Stimulated activated CD4-positive, alpha-beta T cell treated with anti-CD3 and anti-CD28 coated beads, Interleukin-15, amount 100 ng/mL, for 48 hours (primary cell): ENCODE measurements around the gene TEAD1.
A peak's percentile ranks its signal among the peaks of the same experiment; 100 is the strongest.

ENCODE experiments used
- DNase-seq, 2 donors: peaks; one replicate each; pipeline ENCODE4 v3.0.0-alpha.2; 2020; ENCODE audit warnings: low read depth in 2 of 2

Gene TEAD1

DNA sequence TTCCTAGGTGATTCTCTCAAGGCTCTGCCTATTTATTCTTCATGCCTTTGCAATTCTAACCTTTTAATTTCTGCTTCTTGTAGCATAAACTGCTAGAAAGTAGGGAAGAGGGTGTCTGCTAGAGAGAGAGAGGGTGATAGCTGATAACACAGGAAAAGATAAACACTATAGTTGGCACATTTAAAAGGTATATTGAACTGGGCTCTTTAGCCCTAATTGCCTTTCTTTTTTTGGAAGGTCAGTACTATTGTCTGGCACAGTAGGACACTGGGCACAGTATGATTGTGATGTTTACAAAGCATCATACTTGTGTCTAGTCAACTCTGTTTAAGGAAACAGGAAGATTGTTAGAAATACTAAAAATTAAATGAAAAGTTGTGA is 33.3 kb downstream of the TEAD1 start:
- no peak for DNase-seq

DNA sequence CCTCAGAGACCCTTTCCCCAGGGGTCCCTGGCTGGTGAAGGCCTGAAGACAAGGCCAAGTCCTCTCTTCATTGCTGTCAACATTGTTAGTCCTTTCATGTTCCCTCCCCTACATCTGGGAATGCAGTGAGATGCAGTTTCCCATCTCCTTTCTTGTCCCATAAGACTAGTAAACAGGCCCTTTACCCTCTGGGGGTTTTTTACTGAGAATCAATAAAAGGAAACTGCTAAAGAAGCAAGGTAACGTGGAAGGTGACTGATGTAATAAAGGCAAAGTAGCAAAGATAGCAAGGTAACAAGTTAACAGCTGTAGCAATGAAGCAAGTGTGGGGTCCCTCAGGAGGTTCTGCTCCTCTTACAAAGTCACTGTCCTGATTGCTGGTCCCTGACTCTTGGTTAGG is 37.3 kb downstream of the TEAD1 start:
- DNase-seq = no peak

DNA sequence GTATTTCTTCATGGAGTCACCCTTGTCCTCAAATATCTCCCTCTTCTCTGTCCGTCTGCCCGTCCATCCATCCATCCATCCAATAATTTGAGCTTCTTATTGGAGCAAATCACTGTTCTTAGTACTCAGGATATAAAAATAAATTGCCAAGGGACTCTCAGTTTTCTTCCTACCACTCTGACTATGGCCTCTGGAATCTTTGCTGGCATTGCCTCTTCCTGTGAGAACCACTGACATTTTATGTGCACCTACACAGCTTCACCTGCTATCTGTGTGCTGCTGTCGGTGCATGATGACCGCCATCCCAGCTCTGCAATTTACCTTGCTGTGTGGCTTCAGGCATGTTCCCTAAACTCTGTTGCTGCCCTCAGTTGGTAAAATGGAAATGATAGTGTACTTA is 37.9 kb downstream of the TEAD1 start:
- DNase-seq = no peak

DNA sequence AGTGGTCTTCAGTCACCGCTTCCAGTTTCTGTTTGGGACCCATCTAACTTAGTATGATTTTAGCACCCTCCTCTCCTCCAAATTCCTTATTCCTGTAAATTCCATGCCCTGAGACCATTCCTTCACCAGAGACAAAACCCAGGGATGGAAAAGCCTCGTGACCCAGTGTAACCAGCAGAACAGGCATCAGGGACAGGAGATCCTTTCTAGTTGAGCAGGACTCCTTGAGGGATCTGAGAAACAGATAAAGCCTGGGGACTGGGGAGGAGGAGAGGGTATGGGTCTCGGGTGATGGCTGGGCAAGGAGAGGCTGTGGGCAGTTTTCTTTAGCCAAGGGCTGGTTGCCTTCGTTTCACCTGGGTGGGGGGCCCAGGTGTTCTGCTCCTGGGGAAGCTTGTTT is 40.9 kb downstream of the TEAD1 start:
- no peak for DNase-seq

DNA sequence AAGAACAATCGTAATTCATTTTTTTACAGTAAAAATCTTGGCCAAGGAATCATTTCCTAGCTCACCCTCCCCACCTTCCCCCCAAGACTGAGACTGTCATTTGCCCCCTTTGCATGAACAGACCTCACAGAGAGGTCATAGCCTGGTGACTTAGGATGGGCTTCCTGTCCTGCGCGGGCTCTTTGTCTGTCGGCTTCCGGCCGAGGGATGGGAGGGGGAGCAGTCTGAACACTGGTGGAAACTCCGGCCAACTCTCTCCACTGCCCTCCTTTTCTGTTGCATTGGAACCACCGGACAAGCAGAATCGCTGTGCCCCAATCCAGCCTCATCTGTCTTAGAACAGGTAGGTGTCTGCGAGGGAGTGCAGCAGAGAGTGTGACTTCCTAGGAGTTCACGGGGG is 41.7 kb downstream of the TEAD1 start:
- no peak for DNase-seq

DNA sequence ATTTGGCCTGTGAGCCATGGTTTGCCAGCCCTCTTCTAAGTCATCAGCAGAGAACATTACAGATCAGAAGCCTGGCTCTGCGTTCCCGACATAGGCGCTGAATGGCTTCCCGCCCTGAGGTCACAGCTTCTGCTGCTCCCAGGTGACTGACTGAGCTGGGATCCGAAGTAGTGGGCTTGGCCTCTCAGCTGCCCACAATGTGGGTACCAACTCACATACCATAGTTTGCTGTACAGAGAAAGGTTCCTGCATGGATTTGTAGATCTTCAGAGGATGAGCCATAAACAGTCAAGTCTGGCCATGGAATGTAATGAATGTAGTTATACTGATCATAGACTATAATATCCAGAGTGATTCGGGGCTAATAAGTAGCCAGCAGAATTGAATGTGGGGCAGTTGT is 42.6 kb downstream of the TEAD1 start:
- DNase-seq = no peak

DNA sequence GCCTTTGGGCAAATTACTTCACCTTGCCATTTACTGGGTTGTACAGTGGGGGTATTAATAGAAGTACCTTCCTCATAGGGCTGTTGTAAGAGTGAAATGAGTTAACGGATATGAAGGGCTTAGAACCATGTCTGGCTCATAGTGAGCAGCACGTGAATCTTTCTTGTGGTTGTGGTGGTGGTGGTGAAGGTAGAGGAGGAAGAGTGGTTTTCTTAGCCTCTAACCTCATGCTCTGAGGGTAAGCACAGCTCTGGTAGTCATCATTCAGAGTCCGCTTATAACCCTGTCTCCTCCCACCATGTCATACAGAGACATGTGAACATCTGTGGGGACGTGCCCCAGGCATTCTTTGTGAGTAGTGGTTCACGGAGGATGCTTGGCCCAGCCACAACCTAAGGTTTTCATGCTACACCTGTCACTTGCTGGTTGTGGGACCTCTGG is 43.6 kb downstream of the TEAD1 start:
- DNase-seq = peak; percentile 30 to 51

DNA sequence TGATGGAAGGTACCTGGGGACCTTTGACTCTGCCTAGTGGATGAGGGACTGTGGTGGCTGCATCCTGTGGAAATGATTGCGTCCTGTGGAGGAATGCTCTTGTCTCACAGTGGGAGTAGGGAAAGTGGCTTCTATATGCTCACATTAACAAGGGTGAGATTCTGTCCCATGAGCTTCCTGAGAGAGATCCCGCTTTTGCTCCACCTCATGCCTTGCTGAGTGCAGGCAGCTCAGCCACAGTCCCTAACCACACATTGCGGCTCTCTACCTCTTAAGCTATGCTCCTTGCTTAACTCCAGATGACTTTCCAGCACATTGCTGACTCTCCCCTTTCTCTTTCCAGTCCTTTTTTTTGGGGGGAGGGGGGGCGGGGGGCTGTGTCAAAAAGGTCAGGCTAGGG is 45.0 kb downstream of the TEAD1 start:
- DNase-seq = no peak

DNA sequence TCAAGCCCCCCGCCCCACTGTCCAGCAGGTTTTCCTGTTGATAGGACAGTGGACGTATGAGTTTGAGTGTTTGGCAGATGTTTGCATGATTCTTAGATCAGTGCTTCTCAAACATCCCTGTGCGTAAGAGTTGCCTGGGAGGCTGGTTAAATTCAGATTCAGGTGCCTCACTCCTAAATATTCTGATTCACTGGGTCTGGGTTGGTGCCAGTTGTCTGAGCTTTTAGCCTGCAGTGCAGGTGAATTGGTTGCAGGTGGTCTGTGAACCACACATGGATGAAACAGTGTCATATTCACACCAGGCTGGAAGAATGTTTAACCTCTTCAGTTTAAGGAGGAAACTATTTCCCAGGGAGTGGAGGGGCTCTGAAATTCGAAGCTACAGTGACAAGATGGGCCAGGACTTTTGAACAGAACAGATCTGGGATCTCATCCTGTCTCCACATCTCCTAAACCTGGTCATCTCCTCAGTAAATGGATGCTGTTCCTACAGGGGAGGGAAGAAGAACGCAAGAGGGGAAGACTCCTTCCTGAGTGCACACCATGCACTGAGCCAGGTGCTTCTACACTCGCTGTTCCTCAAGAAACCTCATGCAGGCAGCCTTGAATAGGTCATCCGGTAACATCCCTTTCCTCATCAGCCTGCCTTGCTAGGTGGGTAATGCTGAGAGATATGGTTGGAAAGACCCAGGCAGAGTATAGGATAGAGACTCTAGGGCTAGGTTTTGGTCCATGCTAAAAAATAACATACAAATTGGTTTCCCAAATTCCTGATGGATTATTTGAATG is 47.8 kb downstream of the TEAD1 start:
- no peak for DNase-seq

DNA sequence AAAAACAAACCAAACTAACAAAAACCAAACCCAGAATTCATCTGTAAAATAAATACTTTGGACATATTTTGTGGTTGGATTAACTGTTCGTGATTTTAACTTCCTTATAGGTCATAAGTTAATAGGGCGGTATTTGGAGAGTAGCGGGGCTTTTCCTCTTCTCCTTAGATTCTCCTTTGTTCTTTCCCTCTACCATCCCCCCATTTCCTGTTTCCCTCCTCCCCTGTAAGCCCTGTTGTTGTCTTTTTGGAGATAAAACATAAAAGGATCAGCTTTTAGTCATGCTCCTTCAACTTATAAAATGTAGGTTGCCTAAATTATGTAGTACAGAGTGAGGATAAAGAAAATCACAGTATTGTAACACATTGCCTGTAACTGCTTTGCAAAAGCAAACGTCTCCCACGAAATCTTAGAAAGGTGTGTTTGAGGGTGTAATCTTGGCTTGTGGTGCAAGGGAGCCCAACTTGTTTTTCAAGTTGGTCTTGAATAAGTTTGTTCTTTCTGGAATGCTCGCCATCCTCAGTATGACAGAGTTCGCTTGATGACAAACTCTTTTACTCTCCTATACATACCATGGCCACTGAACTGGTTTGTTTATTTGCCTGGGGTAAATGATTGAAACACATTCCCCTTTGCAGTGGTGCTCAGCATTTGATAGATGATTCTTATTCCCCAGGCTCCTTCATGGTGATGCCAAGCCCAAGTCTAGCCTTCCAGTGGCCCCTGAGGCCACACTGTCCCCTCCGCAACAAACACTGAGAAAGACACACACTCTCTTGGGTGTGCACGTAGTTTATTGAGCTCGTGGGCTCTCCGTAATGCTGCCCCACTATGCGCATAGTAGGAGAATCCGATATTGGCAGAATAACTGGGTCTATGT is 49.4 kb downstream of the TEAD1 start:
- DNase-seq = no peak

DNA sequence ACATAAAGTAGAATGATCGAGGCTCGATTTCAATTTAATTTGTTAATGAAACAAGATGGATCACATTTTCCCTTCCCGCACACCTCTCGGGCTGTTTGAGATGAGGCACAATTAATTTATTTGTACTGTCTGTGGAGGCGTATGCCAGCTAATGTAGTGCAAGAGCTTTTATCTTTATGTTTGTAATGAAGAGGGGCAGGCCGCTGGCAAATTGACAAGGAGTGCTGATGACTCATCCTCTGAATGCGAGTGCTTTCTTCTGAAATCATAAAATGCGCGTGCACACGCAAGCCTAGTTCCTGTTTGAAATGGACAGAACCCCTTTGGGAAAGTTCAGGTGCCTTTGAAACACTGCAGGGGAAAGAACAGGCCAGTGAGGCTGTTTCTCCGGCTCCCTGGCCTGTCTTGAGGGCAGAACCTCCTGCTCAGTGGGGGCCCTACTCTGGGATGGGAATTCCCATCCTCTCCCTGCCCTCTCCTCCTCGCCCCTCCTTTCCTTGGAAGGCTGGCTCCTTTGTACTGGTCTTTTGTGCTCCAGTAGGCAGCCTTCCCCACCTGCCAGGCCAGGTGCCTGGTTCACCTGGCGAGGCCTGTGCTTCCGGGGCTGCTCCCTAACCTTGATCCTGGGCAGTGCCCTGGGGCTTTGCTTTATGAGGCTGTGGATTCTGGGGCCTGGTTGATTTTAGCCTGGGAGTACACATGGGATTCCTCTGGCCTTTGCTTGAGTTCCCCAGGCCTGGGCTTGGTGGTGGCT is 50.3 kb downstream of the TEAD1 start:
- DNase-seq = no peak

DNA sequence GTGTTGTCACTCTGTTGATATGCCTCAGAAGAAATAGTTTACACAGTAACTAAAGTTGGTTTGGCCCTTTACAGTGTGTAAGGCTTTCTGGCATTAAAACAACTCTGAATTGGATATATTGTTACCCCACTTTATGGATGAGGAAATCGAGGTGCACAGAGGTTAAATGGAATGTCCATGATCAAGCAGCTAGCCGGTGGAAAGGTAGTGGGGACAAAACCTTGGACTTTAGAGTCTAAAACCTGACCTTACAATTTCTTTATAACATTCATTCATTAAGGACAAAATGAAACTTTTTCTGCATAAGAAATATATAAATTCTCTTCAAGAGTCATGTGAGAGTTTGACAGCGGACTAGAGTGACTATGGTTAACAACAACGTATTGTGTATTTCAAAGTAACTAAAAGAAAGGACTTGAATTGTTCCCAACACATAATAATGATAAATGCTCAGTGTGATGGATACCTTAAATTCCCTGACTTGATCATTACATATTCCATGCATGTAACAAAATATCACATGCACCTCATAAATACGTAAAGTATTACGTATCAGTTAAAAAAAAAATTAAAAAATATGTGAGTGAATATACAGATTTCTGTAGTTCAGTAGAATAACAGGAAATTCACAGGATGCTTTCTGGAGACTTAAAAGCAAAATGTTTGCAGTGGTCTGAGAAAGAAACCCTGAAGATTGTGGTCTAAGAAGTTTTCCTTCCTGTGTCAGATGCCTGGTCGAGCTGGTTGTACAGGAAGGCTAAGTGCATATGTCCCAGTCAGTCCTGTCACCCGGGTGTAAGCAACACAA is 51.0 kb downstream of the TEAD1 start:
- no peak for DNase-seq

DNA sequence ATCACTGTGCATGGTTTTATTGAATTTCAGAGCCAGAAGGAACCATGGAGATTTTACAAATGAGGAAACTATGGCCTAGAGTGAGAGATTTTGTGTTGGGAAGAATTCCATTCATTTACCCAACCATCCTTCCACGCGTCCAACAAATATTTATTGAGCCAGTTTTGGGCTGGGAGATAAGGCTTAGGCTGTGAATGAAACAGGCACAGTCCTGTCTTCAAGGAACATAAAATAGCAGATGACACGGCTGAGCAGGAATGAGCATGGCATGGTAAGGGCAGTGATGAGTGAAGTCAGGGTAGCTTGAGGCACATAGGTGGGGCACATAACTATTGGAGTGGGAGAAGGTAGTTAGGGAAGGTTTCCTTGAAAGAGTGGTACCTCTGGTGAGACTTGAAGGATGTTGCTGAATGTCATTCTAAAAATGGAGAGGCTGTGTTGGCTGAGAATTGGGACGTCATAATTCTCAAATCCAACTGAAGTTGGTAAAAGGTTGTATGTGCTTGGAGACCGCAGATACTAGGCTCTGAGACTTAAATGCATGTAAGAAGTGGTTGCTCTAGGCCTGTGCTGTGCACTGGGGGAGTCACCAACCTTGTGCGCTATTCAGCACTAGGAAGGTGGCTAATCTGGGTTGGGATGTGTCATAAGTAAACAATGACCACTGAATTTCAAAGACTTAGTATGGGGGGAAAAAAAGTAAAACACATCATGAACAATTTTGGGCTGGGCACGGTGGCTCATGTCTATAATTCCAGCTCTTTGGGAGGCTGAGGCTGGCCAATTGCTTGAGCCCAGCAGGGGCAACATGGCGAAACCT is 51.9 kb downstream of the TEAD1 start:
- no peak for DNase-seq

DNA sequence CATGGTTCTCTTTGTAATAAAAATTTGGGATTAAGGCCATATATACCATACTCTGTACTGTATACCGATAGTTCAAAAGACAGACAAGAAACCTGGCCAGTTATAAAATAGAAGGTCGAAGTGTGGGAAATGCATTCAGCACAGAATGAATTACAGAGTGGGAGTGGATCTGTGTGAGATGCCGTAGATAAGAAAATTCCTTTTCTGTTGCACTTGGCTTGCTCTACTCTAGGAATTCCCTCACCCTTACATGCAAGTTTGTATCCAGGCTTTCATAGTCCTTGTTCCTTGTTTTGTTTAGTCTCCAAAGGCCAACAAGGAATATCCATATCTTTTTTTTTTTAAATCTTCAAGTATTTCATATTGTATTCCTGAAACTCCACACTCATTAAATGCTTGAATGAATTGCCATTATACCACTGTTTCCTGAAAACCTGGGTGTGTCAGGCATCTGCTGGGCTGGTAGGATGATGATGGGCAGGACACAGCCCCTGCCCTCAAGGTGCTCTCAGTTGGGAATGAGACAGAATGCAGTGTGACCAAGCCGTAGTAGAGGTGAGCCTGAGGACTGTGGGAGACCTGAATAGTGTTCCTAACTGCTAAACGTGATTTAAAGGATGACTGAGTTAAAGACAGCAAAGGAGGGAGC is 53.5 kb downstream of the TEAD1 start:
- no peak for DNase-seq

DNA sequence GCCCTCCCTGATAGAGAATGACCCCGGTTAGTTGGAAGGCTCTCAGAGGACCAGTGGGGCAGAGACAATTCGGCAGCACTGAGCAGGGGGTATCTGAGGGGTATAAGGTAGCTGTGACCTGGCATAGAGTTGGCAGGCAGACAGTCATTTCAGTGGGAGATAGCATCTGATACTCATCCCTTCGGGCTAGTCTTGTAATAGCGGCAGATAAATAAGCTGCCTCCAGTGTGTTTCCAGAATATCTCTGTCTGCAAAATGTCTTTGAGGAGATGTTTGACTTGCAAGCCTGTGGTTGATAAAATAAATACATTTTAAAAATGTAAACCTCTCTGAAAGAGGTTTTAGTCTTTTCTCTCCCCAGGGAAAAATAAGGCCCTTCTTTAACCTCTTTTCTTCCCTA is 54.2 kb downstream of the TEAD1 start:
- no peak for DNase-seq

DNA sequence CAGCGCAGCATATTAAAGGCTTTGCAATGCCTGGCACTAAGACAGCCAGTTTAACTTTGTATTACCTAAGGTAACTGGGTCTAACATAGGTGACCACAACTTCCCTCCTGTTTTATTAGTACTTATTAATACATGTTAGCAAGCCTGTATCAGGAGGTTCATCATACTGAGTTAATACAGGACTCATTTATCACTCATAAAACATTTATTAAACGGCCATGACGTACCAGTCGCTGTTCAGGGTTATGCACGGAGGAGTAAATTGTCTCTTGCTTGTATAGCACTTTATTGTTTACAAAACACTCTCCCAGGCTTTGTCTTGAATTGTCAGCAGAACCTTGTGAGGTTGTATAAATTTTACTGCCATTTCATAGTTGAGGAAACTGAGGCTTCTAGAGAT is 55.7 kb downstream of the TEAD1 start:
- DNase-seq = no peak

DNA sequence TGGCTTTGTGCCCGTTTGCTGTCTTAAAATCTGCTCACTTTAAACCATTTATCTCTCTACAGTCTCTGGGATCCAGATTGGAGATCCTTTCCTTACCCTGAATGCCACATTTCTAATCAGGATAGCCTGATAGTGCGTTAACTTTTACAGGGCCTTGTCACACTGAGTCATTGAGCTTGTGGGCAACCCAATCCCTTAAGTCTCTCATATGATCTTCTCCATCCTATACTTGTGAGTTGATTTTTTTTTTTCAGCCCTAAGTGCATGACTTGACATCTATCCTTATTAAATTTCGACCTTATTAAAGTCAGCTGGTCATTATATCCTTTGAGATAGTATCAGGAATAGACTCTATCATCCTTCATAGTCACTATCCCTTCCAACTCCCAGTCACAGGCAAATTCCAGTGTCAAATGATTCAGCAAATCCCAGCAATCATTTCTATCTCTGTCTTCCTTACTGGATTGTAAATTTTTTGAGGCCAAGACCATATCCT is 57.7 kb downstream of the TEAD1 start:
- no peak for DNase-seq

DNA sequence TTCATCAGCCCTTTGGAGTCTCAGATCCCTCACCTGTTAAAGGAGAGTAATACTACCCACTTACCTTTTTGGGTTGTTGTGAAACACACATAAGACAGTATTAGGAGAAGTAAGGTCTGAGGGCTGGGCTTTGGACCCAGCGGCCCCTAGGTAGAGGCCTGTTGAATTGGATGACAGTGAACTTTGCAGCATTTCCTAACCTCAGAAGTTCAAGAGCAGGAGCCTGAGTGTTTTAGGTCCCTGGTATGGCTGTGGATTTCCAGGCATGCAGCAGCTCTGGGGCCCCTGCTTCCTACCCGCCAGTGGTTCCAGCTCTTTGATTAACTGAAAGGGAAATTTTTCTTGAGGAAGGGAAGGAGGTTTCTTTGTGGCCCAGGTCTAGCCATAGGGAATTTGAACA is 58.9 kb downstream of the TEAD1 start:
- DNase-seq = no peak

DNA sequence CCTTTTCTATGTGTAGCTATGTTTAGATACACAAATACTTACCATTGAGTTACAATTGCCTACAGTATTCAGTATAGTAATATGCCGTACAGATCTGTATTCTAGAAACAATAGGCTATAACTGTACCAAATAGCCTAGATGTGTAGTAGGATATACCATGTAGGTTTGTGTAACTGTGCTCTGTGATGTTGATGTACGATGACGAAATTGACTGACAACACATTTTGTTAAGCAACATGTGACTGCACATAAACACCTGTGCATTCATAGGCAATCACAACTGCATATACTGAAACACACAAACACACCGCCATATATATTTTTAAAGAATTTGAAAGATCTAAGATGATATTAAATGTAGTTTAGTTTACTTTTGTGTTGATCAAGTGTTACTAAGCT is 60.4 kb downstream of the TEAD1 start:
- no peak for DNase-seq

DNA sequence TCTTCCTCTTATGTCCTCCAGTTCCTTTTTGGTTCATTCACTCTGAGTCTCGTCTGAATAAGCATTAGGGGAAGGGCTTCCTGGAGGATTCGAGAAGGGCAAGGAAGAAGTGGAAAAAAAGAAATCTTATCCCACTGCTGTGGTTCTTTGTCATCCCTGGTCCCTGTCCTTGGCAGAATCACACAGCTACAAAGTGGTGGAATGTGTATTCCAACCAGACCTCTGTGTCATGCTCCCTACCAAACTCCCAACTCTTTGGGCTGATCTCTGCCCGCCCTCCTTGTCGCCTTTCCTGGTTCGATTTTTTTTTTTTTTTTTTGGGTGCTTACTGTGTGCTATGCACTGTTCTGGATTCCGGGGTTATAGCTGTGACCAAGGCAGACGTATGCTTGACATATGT is 61.0 kb downstream of the TEAD1 start:
- no peak for DNase-seq
